WERI-Rb-1 (cell line): Measurements from ENCODE around the gene PFKL.
A peak's percentile ranks its signal among the peaks of the same experiment; 100 is the strongest.

Experiments used
- DNase-seq: peaks from one replicate; pipeline ENCODE4 v3.0.0-alpha.2; 2020
- H3K27ac ChIP-seq: fragments of 250-450 bp; sonication (Bioruptor Pico); 2 replicates; pipeline ENCODE4 v1.5.1; 2020; ENCODE audit warnings: mild to moderate bottlenecking, moderate library complexity
- H3K27me3 ChIP-seq: fragments of 250-450 bp; sonication (Bioruptor Pico); 2 replicates; pipeline ENCODE4 v1.5.1; 2021; ENCODE audit warnings: mild to moderate bottlenecking, low read depth, moderate library complexity; ENCODE audit not compliant: insufficient read depth, severe bottlenecking
- H3K36me3 ChIP-seq: fragments of 250-450 bp; sonication (Bioruptor Pico); 2 replicates; pipeline ENCODE4 v1.5.1; 2020; ENCODE audit warnings: mild to moderate bottlenecking, moderate library complexity
- H3K4me3 ChIP-seq: 2 replicates; pipeline ENCODE4 v1.5.1; 2011; ENCODE audit warnings: low read depth, mild to moderate bottlenecking, control low read depth, low read length
- H3K9me3 ChIP-seq: fragments of 250-450 bp; sonication (Bioruptor Pico); 2 replicates; pipeline ENCODE4 v1.5.1; 2021; ENCODE audit warnings: mild to moderate bottlenecking, moderate library complexity; ENCODE audit not compliant: severe bottlenecking
- CTCF ChIP-seq: IDR thresholded peaks from 2 replicates; pipeline ENCODE4 v1.5.1; 2011; ENCODE audit warnings: low read depth, mild to moderate bottlenecking, control low read depth, inconsistent platforms, low read length

The PFKL gene

GRCh38 chr21:44314561-44314960, 14.7 kb downstream of the PFKL start:
- no peaks in the 10 kb centered on the region for H3K27me3 ChIP-seq
- H3K9me3 ChIP-seq, result no peaks in the 10 kb centered on the region
- H3K36me3 ChIP-seq, result peaks cover 94% of the 10 kb centered on the region
- no peak for DNase-seq
- TF ChIP-seq CTCF, result no peak
- H3K4me3 ChIP-seq, result no peak overlapping the region
- no peak overlapping the region for H3K27ac ChIP-seq

DNA sequence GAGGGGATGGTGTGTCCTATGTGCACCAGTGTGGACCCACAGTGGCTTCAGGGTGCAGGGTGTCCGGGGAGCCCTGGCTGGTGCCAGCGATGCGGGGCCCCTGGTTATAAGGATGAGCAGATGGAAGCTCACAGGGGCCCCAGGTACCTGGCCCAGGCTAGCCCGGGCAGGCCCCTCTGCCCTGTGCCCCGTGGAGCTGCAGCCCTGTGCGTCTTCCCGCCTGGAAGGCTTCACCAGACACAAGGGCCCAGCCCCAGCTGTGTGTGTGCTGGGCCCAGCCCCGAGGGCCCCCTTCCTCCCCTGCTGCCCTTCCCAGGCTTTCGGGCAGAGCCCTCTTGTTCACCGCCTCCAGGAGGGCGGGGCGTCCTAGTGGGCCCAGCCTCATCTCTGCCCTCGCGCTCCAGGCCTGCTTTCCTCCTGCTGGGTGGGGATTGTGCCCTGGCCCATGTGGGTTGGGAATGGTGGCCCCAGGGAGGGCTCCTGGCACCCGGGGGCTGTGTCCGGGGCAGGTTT, 15.9 kb downstream of the PFKL start:
- peak overlapping the region; percentile 32; the same call in 1 of the 2 replicates for H3K27ac ChIP-seq
- H3K36me3 ChIP-seq, result peaks cover 94% of the 10 kb centered on the region
- H3K4me3 ChIP-seq, result no peak overlapping the region
- no peaks in the 10 kb centered on the region for H3K9me3 ChIP-seq
- no peak for TF ChIP-seq CTCF
- H3K27me3 ChIP-seq, result no peaks in the 10 kb centered on the region
- DNase-seq, result no peak

GRCh38 chr21:44316277-44316900, 16.5 kb downstream of the PFKL start:
- Histone ChIP-seq H3K9me3 (no peaks in the 10 kb centered on the region), H3K27me3 (no peaks in the 10 kb centered on the region), H3K4me3 (no peak overlapping the region), H3K27ac (no peak overlapping the region; the same call in none of the 2 replicates), H3K36me3 (peaks cover 88% of the 10 kb centered on the region)
- no peak for TF ChIP-seq CTCF
- no peak for DNase-seq

DNA sequence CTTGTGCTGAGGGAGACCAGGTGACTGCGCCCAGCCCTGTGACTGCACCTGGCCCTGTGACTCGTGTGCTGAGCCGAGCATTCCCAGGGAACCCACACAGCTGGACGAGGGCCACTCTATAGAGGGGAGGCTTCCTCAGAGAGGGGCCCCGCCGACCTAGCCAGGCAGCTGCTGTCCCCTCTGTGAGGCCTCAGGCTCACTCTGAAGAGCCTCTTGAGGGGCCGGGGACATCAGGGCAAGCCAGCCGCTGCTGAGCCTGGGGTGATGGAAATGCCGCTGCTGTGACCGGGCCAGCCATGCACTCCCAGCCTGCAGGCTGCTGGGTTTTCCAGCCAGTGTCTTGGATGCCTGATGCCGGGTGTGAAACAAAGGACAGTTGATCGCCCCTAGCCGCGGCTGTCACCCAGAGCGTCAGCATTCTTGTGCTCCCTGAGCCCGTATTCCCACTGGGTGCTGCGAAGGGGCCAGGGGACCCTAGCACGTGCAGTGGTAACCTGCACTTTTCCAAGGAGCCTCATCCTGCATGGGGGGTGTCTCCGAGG, 17.5 kb downstream of the PFKL start:
- Histone ChIP-seq H3K27me3 (no peaks in the 10 kb centered on the region), H3K9me3 (no peaks in the 10 kb centered on the region), H3K27ac (no peak overlapping the region; the same call in 1 of the 2 replicates), H3K36me3 (peaks cover 87% of the 10 kb centered on the region), H3K4me3 (no peak overlapping the region)
- no peak for TF ChIP-seq CTCF
- no peak for DNase-seq

DNA sequence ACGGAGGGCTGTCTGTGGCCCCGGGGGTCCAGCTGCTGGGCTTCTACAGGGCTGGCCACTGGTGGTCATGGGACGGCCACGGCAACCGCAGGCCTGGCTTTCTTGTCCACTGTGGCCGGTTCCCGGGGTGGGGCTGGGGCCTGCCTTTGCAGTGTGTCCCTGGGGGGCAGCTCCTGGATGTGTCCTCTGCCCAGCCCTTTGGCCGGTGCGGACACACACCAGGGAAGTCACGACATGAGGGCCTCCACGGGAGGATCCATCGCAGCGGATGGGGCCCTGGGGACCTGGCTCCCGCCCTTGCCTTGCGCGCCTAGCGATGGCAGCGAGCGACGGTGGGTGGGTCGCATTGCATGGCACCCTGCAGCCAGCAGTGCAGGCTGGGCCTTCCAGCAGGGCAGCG, 18.0 kb downstream of the PFKL start:
- no peak overlapping the region; the same call in 1 of the 2 replicates for H3K27ac ChIP-seq
- H3K36me3 ChIP-seq, result peaks cover 84% of the 10 kb centered on the region
- DNase-seq, result no peak
- no peak for TF ChIP-seq CTCF
- H3K4me3 ChIP-seq, result no peak overlapping the region
- H3K27me3 ChIP-seq, result no peaks in the 10 kb centered on the region
- H3K9me3 ChIP-seq, result no peaks in the 10 kb centered on the region
